Stomach (tissue), 9 donors: Measurements from ENCODE around the gene BRD9. TPM values are rescaled to one million over a fixed set of nuclear protein-coding genes. Genes with fewer than 3 reads are reported as not detected.

ENCODE experiments used
- DNase-seq, 2 donors: peaks; one replicate each; pipeline versions ENCODE4 v3.0.0 to v3.0.0-alpha.2; 2013 to 2019
- H3K27ac ChIP-seq, 5 donors: fragments of 200-600 bp in 4 of 5; sonication (generic) in 4 of 5; one replicate each; pipeline ENCODE4 v1.5.1; 2013 to 2019; ENCODE audit warnings: mild to moderate bottlenecking in 1 of 5, moderate library complexity in 1 of 5
- H3K27me3 ChIP-seq, 3 donors: fragments of 200-600 bp; sonication (generic); one replicate each; pipeline ENCODE4 v1.5.1; 2017 to 2019; ENCODE audit warnings: mixed run types in 1 of 3
- H3K36me3 ChIP-seq, 4 donors: fragments of 200-600 bp; sonication (generic); 1 replicate in 3 of 4; 2 replicates in 1 of 4; pipeline ENCODE4 v1.5.1; 2016 to 2019
- H3K4me1 ChIP-seq, 4 donors: fragments of 200-600 bp; sonication (generic); one replicate each; pipeline ENCODE4 v1.5.1; 2016 to 2019
- H3K4me3 ChIP-seq, 4 donors: fragments of 200-600 bp; sonication (generic) in 3 of 4; one replicate each; pipeline ENCODE4 v1.5.1; 2016 to 2019; ENCODE audit warnings: mild to moderate bottlenecking in 1 of 4
- H3K9me3 ChIP-seq, 4 donors: fragments of 200-600 bp; sonication (generic); one replicate each; pipeline ENCODE4 v1.5.1; 2016 to 2019
- CTCF ChIP-seq, 7 experiments: fragments of 450-650 bp in 4 of 7; fragments of 200-600 bp in 3 of 7; sonication (generic) in 3 of 7; IDR thresholded peaks; one replicate each; pipeline ENCODE4 v1.5.1; 2016 to 2019; ENCODE audit warnings: antibody characterized with exemption in 7 of 7, control low read depth in 2 of 7, mild to moderate bottlenecking in 1 of 7
- EP300 ChIP-seq: sonication (generic); formaldehyde crosslinking; IDR thresholded peaks from one replicate; pipeline ENCODE4 v1.6.1; 2017; ENCODE audit warnings: antibody characterized with exemption
- POLR2A ChIP-seq, 4 donors: fragments of 450-650 bp; IDR thresholded peaks; one replicate each; pipeline ENCODE4 v1.6.1; 2016; ENCODE audit warnings: antibody characterized with exemption in 4 of 4, control low read depth in 2 of 4, mild to moderate bottlenecking in 1 of 4, moderate library complexity in 1 of 4
- POLR2AphosphoS5 ChIP-seq, 3 donors: sonication (generic); formaldehyde crosslinking; IDR thresholded peaks; one replicate each; pipeline ENCODE4 v1.6.1; 2016; ENCODE audit warnings: antibody characterized with exemption in 3 of 3
- WGBS, 5 donors: extraction: QIAGEN DNeasy Blood & Tissue Kit in 3 of 5; methylation state at CpG; one replicate each; pipeline versions ENCODE4 v1.1.5 to v1.1.7; 2013 to 2018; 5-methylcytosine and 5-hydroxymethylcytosine counted together
- intact Hi-C: fragments of 100-400 bp; cut with DNase I; formaldehyde crosslinking; loops from one replicate; pipeline ENCODE4 v1.15.1; 2023; ENCODE audit warnings: low total_unique reads
- polyA plus RNA-seq, 3 donors: library from polyadenylated mRNA; stranded (reverse); fragments of 200-250 nt; gene quantifications; one replicate each; pipeline ENCODE4 v1.2.3, GENCODE V29; 2013
- total RNA-seq, 5 donors: library from RNA; depleted of rRNA; stranded (reverse); fragments of >200 nt; gene quantifications; one replicate each; pipeline versions ENCODE4 v1.1.0 to v1.2.3, GENCODE V29; 2014 to 2016
- donor health status: healthy with polysubstance abuse.
- donor health status: Bipolar disorder and iron deficiency.
- donor health status: healthy.

The BRD9 gene
- total and polyA plus RNA-seq, 8 donors, result 16.2 to 152 (median 40.0) TPM

- peak overlapping the region in 4 of 5 donors; percentile 27 to 50 (median 30) for H3K27ac ChIP-seq
Measured at GRCh38 chr5:932628-933250, 40.1 kb upstream of the BRD9 start.

GRCh38 chr5:932151-932627 lies 39.6 kb upstream of the BRD9 start:
- 81 to 94% (median 87%) methylated on average over 7 to 8 of the region's 8 CpGs for WGBS, 5 donors
- peak overlapping the region in 4 of 5 donors; percentile 27 to 50 (median 30) for H3K27ac ChIP-seq
- no peak for TF ChIP-seq EP300
- TF ChIP-seq POLR2A (IDR thresholded peaks at IDR 0.05), result no peak
- TF ChIP-seq POLR2AphosphoS5 (IDR thresholded peaks at IDR 0.05), result no peak
- TF ChIP-seq CTCF (IDR thresholded peaks at IDR 0.05), result no peak
- DNase-seq, result peak in 1 of 2 donors; percentile 22
- peaks cover 0 to under 1% (median under 1%) of the 10 kb centered on the region in 4 donors for H3K4me1 ChIP-seq
- intact Hi-C loops, result no loop called here
- peaks cover 0 to 7% (median 0%) of the 10 kb centered on the region in 3 donors for H3K27me3 ChIP-seq
- no peaks in the 10 kb centered on the region for H3K36me3 ChIP-seq
- H3K4me3 ChIP-seq, result no peak overlapping the region
- no peaks in the 10 kb centered on the region for H3K9me3 ChIP-seq

More at GRCh38 chr5:932628-933250, 40.1 kb upstream of the BRD9 start:
- H3K36me3 ChIP-seq, result no peaks in the 10 kb centered on the region
- TF ChIP-seq POLR2AphosphoS5 (IDR thresholded peaks at IDR 0.05) (no peak), CTCF (IDR thresholded peaks at IDR 0.05) (no peak), POLR2A (IDR thresholded peaks at IDR 0.05) (no peak), EP300 (no peak)
- no peaks in the 10 kb centered on the region for H3K4me1 ChIP-seq
- intact Hi-C loops, result no loop called here
- 52 to 68% (median 61%) methylated on average over 4 of the region's 4 CpGs for WGBS, 5 donors
- DNase-seq, result peak in 1 of 2 donors; percentile 24
- no peak overlapping the region for H3K4me3 ChIP-seq
- H3K9me3 ChIP-seq, result no peaks in the 10 kb centered on the region
- H3K27me3 ChIP-seq, result peaks cover 0 to 9% (median 0%) of the 10 kb centered on the region in 3 donors

- no peak for TF ChIP-seq EP300
- TF ChIP-seq POLR2A (IDR thresholded peaks at IDR 0.05), result no peak
- no peak for TF ChIP-seq CTCF (IDR thresholded peaks at IDR 0.05)
- no peak for TF ChIP-seq POLR2AphosphoS5 (IDR thresholded peaks at IDR 0.05)
- Histone ChIP-seq H3K4me1 (peaks cover 4 to 6% (median 5%) of the 10 kb centered on the region in 4 donors), H3K4me3 (no peak overlapping the region), H3K36me3 (no peaks in the 10 kb centered on the region), H3K27ac (no peak overlapping the region), H3K9me3 (no peaks in the 10 kb centered on the region), H3K27me3 (peaks cover 0 to 13% (median 5%) of the 10 kb centered on the region in 3 donors)
- 82 to 89% (median 85%) methylated on average over 13 of the region's 13 CpGs for WGBS, 5 donors
- intact Hi-C loops, result no loop called here
- no peak for DNase-seq
Measured at GRCh38 chr5:931570-932145, 39.1 kb upstream of the BRD9 start.

- Histone ChIP-seq H3K4me3 (no peak overlapping the region), H3K27ac (no peak overlapping the region), H3K9me3 (no peaks in the 10 kb centered on the region), H3K27me3 (peaks cover 0 to 20% (median 13%) of the 10 kb centered on the region in 3 donors), H3K4me1 (peaks cover 9 to 13% (median 11%) of the 10 kb centered on the region in 4 donors), H3K36me3 (no peaks in the 10 kb centered on the region)
- 46 to 65% (median 50%) methylated on average over 8 of the region's 8 CpGs for WGBS, 5 donors
- DNase-seq, result peak in 1 of 2 donors; percentile 71
- intact Hi-C loops, result no loop called here
- TF ChIP-seq POLR2A (IDR thresholded peaks at IDR 0.05) (no peak), POLR2AphosphoS5 (IDR thresholded peaks at IDR 0.05) (no peak), EP300 (no peak)
Measured at GRCh38 chr5:930866-931265, 38.3 kb upstream of the BRD9 start.
